Activated CD4-positive, alpha-beta T cell treated with anti-CD3 and anti-CD28 coated beads, Interleukin-2, amount 10 ng/mL, durations not matched to agents 7 days and 5 days (primary cell): Measurements from ENCODE around the gene TNFAIP8. TPM values are rescaled to one million over a fixed set of nuclear protein-coding genes. Genes with fewer than 3 reads are reported as not detected.

Source experiments
- CTCF ChIA-PET: fragments of 350-600 bp; sonication (Branson Sonifier 250); formaldehyde crosslinking; loops from one replicate; lab custom pipeline; 2021; ENCODE audit warnings: antibody characterized with exemption; lab: Charles Lee
- POLR2A ChIA-PET: fragments of 350-600 bp; sonication (Branson Sonifier 250); formaldehyde crosslinking; loops from one replicate; lab custom pipeline; 2021; ENCODE audit warnings: antibody characterized with exemption; lab: Charles Lee
- DNase-seq: peaks from one replicate; pipeline ENCODE4 v3.0.0-alpha.2; 2020
- H3K27ac Mint-ChIP-seq: one replicate; pipeline ENCODE4 v1.8.0; 2021; ENCODE audit warnings: mild to moderate bottlenecking, moderate library complexity, mixed read lengths
- H3K27me3 Mint-ChIP-seq: one replicate; pipeline ENCODE4 v1.8.0; 2021; ENCODE audit warnings: mixed read lengths
- H3K36me3 Mint-ChIP-seq: one replicate; pipeline ENCODE4 v1.8.0; 2021; ENCODE audit warnings: low read depth, mixed read lengths
- H3K4me1 Mint-ChIP-seq: one replicate; pipeline ENCODE4 v1.8.0; 2021; ENCODE audit warnings: mixed read lengths
- H3K4me3 Mint-ChIP-seq: one replicate; pipeline ENCODE4 v1.8.0; 2021; ENCODE audit warnings: mild to moderate bottlenecking, moderate library complexity, mixed read lengths
- H3K9me3 Mint-ChIP-seq: one replicate; pipeline ENCODE4 v1.8.0; 2021; ENCODE audit warnings: mixed read lengths
- total RNA-seq, 2 experiments: library from RNA; stranded (reverse); gene quantifications; one replicate each; pipeline ENCODE4 v1.2.3, GENCODE V29; 2021

The TNFAIP8 gene
- total RNA-seq, 2 experiments from 2014 or later, result 167 to 184 TPM

GRCh38 chr5:119341452-119342349 lies 14.1 kb upstream of the TNFAIP8 start:
- H3K9me3 Mint-ChIP-seq, result no peaks in the 10 kb centered on the region
- peak overlapping the region; percentile 91 for H3K27ac Mint-ChIP-seq
- POLR2A ChIA-PET, result no interaction called here
- CTCF ChIA-PET, result interaction anchor here (0.5 to 2.5 kb wide), 19 partner anchors 9 to 276 kb away, joined by 3 to 14 read pairs (median 3); no protein-coding TSS in a partner anchor
- peak overlapping the region; percentile 84 for H3K4me3 Mint-ChIP-seq
- no peak for DNase-seq
- H3K36me3 Mint-ChIP-seq, result peaks cover 73% of the 10 kb centered on the region
- peaks cover 92% of the 10 kb centered on the region for H3K4me1 Mint-ChIP-seq
- H3K27me3 Mint-ChIP-seq, result no peaks in the 10 kb centered on the region

DNA sequence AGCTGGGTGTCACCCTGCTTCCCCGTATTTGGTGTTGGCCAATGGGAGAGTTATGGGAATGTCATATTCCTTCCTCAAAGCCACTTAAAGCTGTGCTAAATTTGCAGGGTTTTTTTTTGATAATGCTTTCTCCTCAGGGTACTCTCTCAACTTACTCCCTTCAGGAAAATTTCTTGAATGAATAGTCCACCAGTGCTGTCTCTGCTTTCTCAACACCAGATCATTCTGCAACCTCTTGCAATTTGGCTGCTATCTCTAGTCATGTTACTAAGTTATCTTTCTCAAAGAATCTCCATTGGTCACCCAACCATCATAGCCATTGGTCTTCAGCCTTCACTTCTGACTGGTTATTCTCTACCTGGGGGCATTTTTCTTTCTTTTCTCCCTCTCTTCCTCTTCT lies 13.4 kb upstream of the TNFAIP8 start:
- POLR2A ChIA-PET, result no interaction called here
- Mint-ChIP-seq H3K27ac (peak overlapping the region; percentile 91), H3K4me3 (peak overlapping the region; percentile 84), H3K4me1 (peaks cover 92% of the 10 kb centered on the region), H3K27me3 (no peaks in the 10 kb centered on the region), H3K36me3 (peaks cover 73% of the 10 kb centered on the region), H3K9me3 (no peaks in the 10 kb centered on the region)
- no peak for DNase-seq
- CTCF ChIA-PET, result interaction anchor here (0.7 to 2.5 kb wide), 9 partner anchors 7 to 69 kb away, joined by 3 to 14 read pairs (median 4); no protein-coding TSS in a partner anchor

DNA sequence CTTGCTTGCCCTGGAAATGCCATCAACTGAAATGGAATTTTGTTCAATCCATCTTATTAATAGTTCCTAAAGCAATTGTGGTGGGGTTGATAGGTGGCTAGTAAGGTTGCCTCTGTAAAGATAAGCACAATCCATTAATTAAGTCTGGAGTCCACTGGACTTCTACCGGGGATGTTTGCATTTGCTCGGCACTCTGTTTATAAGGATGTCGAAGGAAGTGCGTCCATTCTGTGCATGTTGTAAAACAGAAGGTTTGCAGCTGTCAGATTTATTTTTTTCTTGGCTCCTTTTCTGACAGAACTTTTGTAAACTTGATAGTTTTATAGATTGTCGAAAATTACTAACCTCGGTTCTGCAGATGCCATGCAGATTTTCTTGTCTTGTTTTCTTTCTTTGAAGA lies 12.8 kb upstream of the TNFAIP8 start:
- ChIA-PET CTCF (interaction anchor here (1.1 to 2.1 kb wide), 5 partner anchors 8 to 355 kb away, joined by 3 to 8 read pairs (median 4); partner anchors contain the start of gene DTWD2), POLR2A (no interaction called here)
- Mint-ChIP-seq H3K27me3 (no peaks in the 10 kb centered on the region), H3K27ac (peak overlapping the region; percentile 91), H3K4me3 (peak overlapping the region; percentile 84), H3K9me3 (no peaks in the 10 kb centered on the region), H3K36me3 (peaks cover 78% of the 10 kb centered on the region), H3K4me1 (peaks cover 92% of the 10 kb centered on the region)
- DNase-seq, result no peak

- Mint-ChIP-seq H3K4me1 (peaks cover 92% of the 10 kb centered on the region), H3K27ac (peak overlapping the region; percentile 68), H3K4me3 (no peak overlapping the region), H3K36me3 (peaks cover 77% of the 10 kb centered on the region), H3K27me3 (no peaks in the 10 kb centered on the region), H3K9me3 (no peaks in the 10 kb centered on the region)
- ChIA-PET POLR2A (interaction anchor here (0.7 kb wide), 1 partner anchor 18 kb away, joined by 3 read pairs; no protein-coding TSS in a partner anchor), CTCF (interaction anchor here (1.1 to 2.1 kb wide), 7 partner anchors 9 to 355 kb away, joined by 3 to 8 read pairs (median 4); partner anchors contain the start of genes DTWD2 and TNFAIP8)
- DNase-seq, result no peak
These were observed 12.1 kb upstream of the TNFAIP8 start for GRCh38 chr5:119343766-119344165.

DNA sequence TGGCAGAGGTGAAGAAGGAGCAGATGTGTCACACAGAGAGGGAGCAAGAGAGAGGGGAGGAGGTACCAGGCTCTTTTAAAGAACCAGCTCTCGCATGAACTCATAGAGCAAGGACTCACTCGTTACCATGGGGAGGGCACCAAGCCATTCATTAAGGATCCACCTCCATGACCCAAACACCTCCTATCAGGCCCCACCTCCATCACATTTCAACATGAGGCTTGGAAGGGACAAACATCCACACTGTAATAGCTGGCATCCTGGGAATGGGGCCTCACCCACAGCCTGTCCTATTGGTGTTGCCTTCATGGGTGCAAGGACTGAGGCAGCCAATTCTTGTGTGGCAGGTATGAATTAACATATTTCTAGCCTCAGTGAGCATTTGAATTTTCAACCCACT lies 11.6 kb upstream of the TNFAIP8 start:
- Mint-ChIP-seq H3K27ac (peak overlapping the region; percentile 68), H3K4me1 (peaks cover 92% of the 10 kb centered on the region), H3K36me3 (peaks cover 79% of the 10 kb centered on the region), H3K27me3 (no peaks in the 10 kb centered on the region), H3K9me3 (no peaks in the 10 kb centered on the region), H3K4me3 (no peak overlapping the region)
- DNase-seq, result no peak
- POLR2A ChIA-PET, result interaction anchor here (0.7 kb wide), 1 partner anchor 18 kb away, joined by 3 read pairs; no protein-coding TSS in a partner anchor
- CTCF ChIA-PET, result interaction anchor here (0.7 to 2.1 kb wide), 9 partner anchors 9 to 356 kb away, joined by 3 to 8 read pairs (median 4); partner anchors contain the start of genes DTWD2 and TNFAIP8

DNA sequence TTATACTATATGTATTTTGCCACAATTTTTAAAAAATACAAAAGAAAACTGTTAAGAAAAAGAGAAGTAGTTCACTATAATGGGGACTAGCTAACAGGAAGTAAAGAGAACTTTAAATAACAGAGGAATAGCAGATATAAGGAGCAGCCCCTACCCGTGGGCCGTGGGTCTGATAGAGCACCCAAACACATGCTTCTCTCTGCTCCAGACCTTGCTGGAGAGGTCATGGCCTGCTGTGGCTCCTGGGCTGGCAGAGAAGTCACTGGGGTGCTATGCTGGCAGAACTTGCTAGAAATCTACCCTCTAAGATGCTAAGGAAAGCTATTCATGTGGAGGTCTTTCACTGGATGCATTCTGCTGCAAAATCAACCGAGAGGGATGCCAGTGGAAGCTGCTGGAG lies 10.0 kb upstream of the TNFAIP8 start:
- H3K4me3 Mint-ChIP-seq, result peak overlapping the region; percentile 56

DNA sequence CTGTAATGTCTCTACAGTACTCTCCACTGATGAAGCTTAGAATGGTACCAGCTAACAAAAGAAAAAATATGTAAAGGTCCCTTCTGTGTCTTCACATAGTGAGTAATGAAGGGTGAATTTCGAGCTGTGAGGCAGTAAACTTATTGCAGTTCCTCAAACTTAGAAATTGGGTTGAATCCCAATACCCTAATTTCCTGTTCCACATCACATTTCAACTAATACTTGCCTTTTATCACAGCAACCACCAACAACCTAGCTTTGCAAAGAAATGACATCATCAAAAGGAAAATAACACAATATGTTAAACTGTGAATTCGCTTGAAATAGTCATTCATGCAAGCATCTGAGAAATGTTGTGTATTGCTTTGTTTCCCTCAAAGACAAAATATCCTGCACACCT lies 9.4 kb upstream of the TNFAIP8 start:
- Mint-ChIP-seq H3K27ac (peak overlapping the region; percentile 71), H3K36me3 (peaks cover 74% of the 10 kb centered on the region), H3K4me3 (peak overlapping the region; percentile 56), H3K4me1 (peaks cover 93% of the 10 kb centered on the region), H3K27me3 (no peaks in the 10 kb centered on the region), H3K9me3 (no peaks in the 10 kb centered on the region)
- ChIA-PET POLR2A (no interaction called here), CTCF (interaction anchor here (0.7 to 2.8 kb wide), 10 partner anchors 11 to 93 kb away, joined by 3 to 13 read pairs (median 4); partner anchors contain the start of gene TNFAIP8)
- DNase-seq, result no peak

More for the DNA sequence above, 10.0 kb upstream of the TNFAIP8 start:
- Mint-ChIP-seq H3K36me3 (peaks cover 74% of the 10 kb centered on the region), H3K4me1 (peaks cover 95% of the 10 kb centered on the region), H3K27me3 (no peaks in the 10 kb centered on the region), H3K27ac (peak overlapping the region; percentile 71), H3K9me3 (no peaks in the 10 kb centered on the region)
- ChIA-PET POLR2A (no interaction called here), CTCF (interaction anchor here (0.7 to 2.8 kb wide), 8 partner anchors 11 to 92 kb away, joined by 3 to 13 read pairs (median 4); partner anchors contain the start of gene TNFAIP8)
- DNase-seq, result no peak

DNA sequence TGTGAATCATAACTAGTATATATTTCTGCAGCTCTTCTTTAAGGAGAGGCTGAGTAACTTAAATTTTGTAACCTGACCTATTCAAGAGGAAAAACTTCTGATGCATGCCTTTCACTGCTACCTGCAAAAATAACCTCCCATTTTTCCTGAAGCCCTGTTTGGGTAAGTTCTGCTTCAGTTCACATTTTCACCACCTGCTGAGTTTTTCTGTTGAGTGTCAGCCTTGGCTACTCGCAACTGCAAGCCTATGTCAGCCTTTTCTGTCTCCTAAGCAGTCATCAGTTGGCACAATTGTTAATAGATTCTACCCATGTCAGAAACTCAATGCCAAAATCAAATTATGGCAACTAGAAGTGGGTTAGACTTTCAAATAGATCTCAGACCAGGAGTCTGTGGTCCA lies 8.2 kb upstream of the TNFAIP8 start:
- DNase-seq, result no peak
- Mint-ChIP-seq H3K4me1 (peaks cover 91% of the 10 kb centered on the region), H3K4me3 (no peak overlapping the region), H3K36me3 (peaks cover 70% of the 10 kb centered on the region), H3K9me3 (no peaks in the 10 kb centered on the region), H3K27me3 (no peaks in the 10 kb centered on the region), H3K27ac (no peak overlapping the region)
- POLR2A ChIA-PET, result interaction anchor here (0.6 kb wide), 1 partner anchor 268 kb away, joined by 3 read pairs; no protein-coding TSS in a partner anchor
- CTCF ChIA-PET, result interaction anchor here (0.5 to 2.8 kb wide), 7 partner anchors 9 to 314 kb away, joined by 3 to 13 read pairs (median 4); partner anchors contain the start of gene TNFAIP8

GRCh38 chr5:119347991-119348390 lies 7.8 kb upstream of the TNFAIP8 start:
- no peaks in the 10 kb centered on the region for H3K9me3 Mint-ChIP-seq
- CTCF ChIA-PET, result interaction anchor here (0.5 to 2.8 kb wide), 5 partner anchors 13 to 315 kb away, joined by 3 to 13 read pairs (median 4); no protein-coding TSS in a partner anchor
- peak overlapping the region; percentile 34 for H3K27ac Mint-ChIP-seq
- POLR2A ChIA-PET, result no interaction called here
- H3K4me3 Mint-ChIP-seq, result no peak overlapping the region
- H3K36me3 Mint-ChIP-seq, result peaks cover 70% of the 10 kb centered on the region
- DNase-seq, result no peak
- H3K4me1 Mint-ChIP-seq, result peaks cover 91% of the 10 kb centered on the region
- no peaks in the 10 kb centered on the region for H3K27me3 Mint-ChIP-seq

DNA sequence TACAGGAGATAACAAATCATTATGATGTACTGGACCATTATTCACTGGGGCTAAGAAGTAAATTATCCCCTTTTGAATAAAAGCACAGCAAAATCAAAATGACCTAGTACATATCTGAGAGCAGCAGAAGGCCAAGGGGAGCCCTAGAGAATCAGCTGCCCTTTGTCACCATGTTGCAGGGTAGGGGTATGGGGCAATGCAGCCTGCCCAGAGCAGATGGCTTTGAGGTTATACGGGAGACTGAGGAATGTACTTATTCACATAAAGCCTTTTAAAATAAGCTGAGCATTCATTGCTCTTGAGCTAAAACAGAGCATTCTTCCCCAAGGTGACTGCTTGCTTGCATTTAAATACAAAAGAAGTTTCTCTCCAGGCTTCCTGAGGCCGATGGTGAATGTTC lies 2.6 kb upstream of the TNFAIP8 start:
- Mint-ChIP-seq H3K4me1 (peaks cover 93% of the 10 kb centered on the region), H3K27ac (peak overlapping the region; percentile 87), H3K36me3 (peaks cover 52% of the 10 kb centered on the region), H3K27me3 (no peaks in the 10 kb centered on the region), H3K4me3 (peak overlapping the region; percentile 86), H3K9me3 (no peaks in the 10 kb centered on the region)
- no peak for DNase-seq
- ChIA-PET POLR2A (no interaction called here), CTCF (interaction anchor here (0.6 to 1.8 kb wide), 8 partner anchors 9 to 80 kb away, joined by 3 to 8 read pairs (median 4); no protein-coding TSS in a partner anchor)

DNA sequence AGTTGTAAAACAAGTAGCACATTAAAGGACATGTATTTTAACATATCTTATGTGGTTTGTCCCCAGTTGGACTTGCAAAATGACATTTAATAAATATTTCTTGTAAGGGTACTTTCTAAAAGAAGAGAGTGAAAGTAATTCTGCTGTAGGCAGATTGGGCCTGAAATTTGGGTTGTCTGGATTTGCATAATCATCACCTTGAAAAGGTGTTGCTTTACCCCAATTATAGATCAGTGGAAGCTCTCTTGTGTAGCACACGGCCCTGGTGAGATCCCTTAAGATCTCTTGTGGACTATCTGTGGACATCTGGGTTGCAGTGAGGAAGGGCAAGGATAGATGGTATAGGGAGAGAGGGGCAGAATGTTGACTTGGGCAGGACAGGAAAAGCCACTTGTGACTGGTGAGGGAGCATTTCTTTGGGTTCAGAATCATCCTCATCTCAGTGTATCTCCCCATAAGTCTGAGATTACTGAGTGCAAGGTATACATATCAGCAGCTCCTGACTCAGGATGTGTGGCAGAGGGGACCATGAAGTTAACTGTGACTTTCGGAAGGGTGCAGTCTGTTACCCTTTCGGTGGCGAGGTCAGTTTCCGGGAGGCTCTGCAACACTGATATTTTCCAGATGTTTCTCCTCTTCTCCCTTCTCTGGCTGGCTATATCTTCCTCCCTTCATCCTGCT lies 2.0 kb upstream of the TNFAIP8 start:
- H3K9me3 Mint-ChIP-seq, result no peaks in the 10 kb centered on the region
- peaks cover 93% of the 10 kb centered on the region for H3K4me1 Mint-ChIP-seq
- ChIA-PET POLR2A (no interaction called here), CTCF (interaction anchor here (1.1 to 1.8 kb wide), 7 partner anchors 9 to 80 kb away, joined by 3 to 8 read pairs (median 4); no protein-coding TSS in a partner anchor)
- peak overlapping the region; percentile 86 for H3K4me3 Mint-ChIP-seq
- no peaks in the 10 kb centered on the region for H3K27me3 Mint-ChIP-seq
- DNase-seq, result no peak
- H3K36me3 Mint-ChIP-seq, result peaks cover 51% of the 10 kb centered on the region
- H3K27ac Mint-ChIP-seq, result peak overlapping the region; percentile 87
